Epithelial cell of umbilical artery (primary cell): ENCODE results near the gene PLA2R1. TPM values are rescaled to one million over a fixed set of nuclear protein-coding genes. Genes with fewer than 3 reads are reported as not detected.

Experiments used
- total RNA-seq: library from RNA; depleted of rRNA; stranded (reverse); fragments of >200 nt; gene quantifications from 2 replicates; pipeline ENCODE4 v1.2.3, GENCODE V29; 2014

Gene PLA2R1
- total RNA-seq: 14.4 and 16.2 TPM in 2 replicates

GRCh38 chr2:160062292-160063005 is at the start of gene PLA2R1:
TSS of gene PLA2R1 (minus strand) at chr2:160062615. CDS start at chr2:160062403, 212 bp downstream.

GRCh38 chr2:159904127-159904958 is 158.1 kb downstream of the PLA2R1 start, which contains the start of gene LY75:
TSS of gene LY75 (minus strand) at chr2:159904756.

Other genes starting within 250 kb of the PLA2R1 start
- gene LY75, start 157.9 kb downstream of the PLA2R1 start, total RNA-seq: 15.9 and 31.9 TPM in 2 replicates
- gene ITGB6, start 137.7 kb upstream of the PLA2R1 start, total RNA-seq: under 0.01 TPM in 1 of 2 replicates, not detected in the other